HepG2 (cell line): ENCODE measurements around the gene B4GALT2. TPM values are rescaled to one million over a fixed set of nuclear protein-coding genes. Genes with fewer than 3 reads are reported as not detected.

Source experiments
- ATRX ChIP-seq: sonication (generic); formaldehyde crosslinking; IDR thresholded peaks from 2 replicates; pipeline ENCODE4 v1.4.0; 2020; ENCODE audit warnings: missing genetic modification reagents, borderline replicate concordance
- CHCHD3 ChIP-seq: sonication (generic); formaldehyde crosslinking; IDR thresholded peaks from 2 replicates; pipeline ENCODE4 v1.8.0; 2022; ENCODE audit warnings: mild to moderate bottlenecking, missing genetic modification reagents, moderate library complexity
- GABPB1 ChIP-seq: IDR thresholded peaks from 2 replicates; pipeline ENCODE4 v1.6.1; 2016; ENCODE audit warnings: mild to moderate bottlenecking, missing genetic modification reagents, moderate library complexity, missing compliant biosample characterization
- KDM3A ChIP-seq: IDR thresholded peaks from 2 replicates; pipeline ENCODE4 v1.6.1; 2018; ENCODE audit warnings: low read depth, missing compliant biosample characterization
- NFYB ChIP-seq: sonication (generic); formaldehyde crosslinking; IDR thresholded peaks from 2 replicates; pipeline ENCODE4 v1.4.0; 2020; ENCODE audit warnings: missing genetic modification reagents
- RBFOX2 ChIP-seq: fragments of 200-400 bp; formaldehyde crosslinking; IDR thresholded peaks from 2 replicates; pipeline ENCODE4 v1.6.1; 2017; ENCODE audit warnings: low read depth, mild to moderate bottlenecking, low read length
- RCOR2 ChIP-seq: IDR thresholded peaks from 2 replicates; pipeline ENCODE4 v1.6.1; 2016; ENCODE audit warnings: missing biosample characterization, missing genetic modification reagents
- SCMH1 ChIP-seq: sonication (generic); formaldehyde crosslinking; IDR thresholded peaks from 2 replicates; pipeline ENCODE4 v1.9.0; 2021; ENCODE audit warnings: missing genetic modification reagents, mild to moderate bottlenecking, borderline replicate concordance
- ZFP41 ChIP-seq: sonication (generic); formaldehyde crosslinking; IDR thresholded peaks from 2 replicates; pipeline ENCODE4 v1.4.0; 2020; ENCODE audit warnings: mild to moderate bottlenecking, missing genetic modification reagents, borderline replicate concordance
- ZNF33A ChIP-seq: sonication (generic); formaldehyde crosslinking; IDR thresholded peaks from 2 replicates; pipeline ENCODE4 v1.5.1; 2020; ENCODE audit warnings: missing genetic modification reagents, mild to moderate bottlenecking, moderate library complexity, borderline replicate concordance
- ZNF552 ChIP-seq: sonication (generic); formaldehyde crosslinking; IDR thresholded peaks from 2 replicates; pipeline ENCODE4 v1.9.0; 2022; ENCODE audit warnings: missing genetic modification reagents, mild to moderate bottlenecking, borderline replicate concordance
- polyA plus RNA-seq, 8 experiments: library from polyadenylated mRNA; depleted of rRNA in 3 of 8; stranded (reverse) in 7 of 8; unstranded in 1 of 8; fragments of >200 nt; fragmentation: Illumina TruSeq in 4 of 8; extraction: Trizol in 4 of 8; gene quantifications; 2 replicates each; pipeline versions ENCODE4 v1.2.1 to v1.2.3, GENCODE V29; 2011 to 2016; ENCODE audit warnings: low read depth in 4 of 8, missing spikeins in 1 of 8, mixed read lengths in 1 of 8; ENCODE audit not compliant: insufficient read depth in 1 of 8
- total RNA-seq, 5 experiments: library from RNA; depleted of rRNA; stranded (reverse); fragments of >200 nt; fragmentation: Illumina TruSeq; extraction: Trizol; gene quantifications; 2 replicates each; pipeline ENCODE4 v1.2.3, GENCODE V29; 2016; ENCODE audit warnings: low read depth in 1 of 5
- TF ChIP-seq, protein P1 (sequence below): sonication (generic); formaldehyde crosslinking; IDR thresholded peaks from 2 replicates; pipeline ENCODE4 v1.9.0; 2021; ENCODE audit warnings: missing genetic modification reagents, borderline replicate concordance
- TF ChIP-seq, protein P2 (sequence below): sonication (generic); formaldehyde crosslinking; IDR thresholded peaks from 2 replicates; pipeline ENCODE4 v1.9.0; 2022; ENCODE audit warnings: low read depth, missing genetic modification reagents
- TF ChIP-seq, protein P3 (sequence below): sonication (generic); formaldehyde crosslinking; IDR thresholded peaks from 2 replicates; pipeline ENCODE4 v1.5.0; 2020; ENCODE audit warnings: mild to moderate bottlenecking, missing genetic modification reagents, borderline replicate concordance
- TF ChIP-seq, protein P4 (sequence below): sonication (generic); formaldehyde crosslinking; IDR thresholded peaks from 2 replicates; pipeline ENCODE4 v1.8.1; 2022; ENCODE audit warnings: mild to moderate bottlenecking, missing genetic modification reagents

The B4GALT2 gene
- total and polyA plus RNA-seq, 2 of the 13 experiments (the other 11 are each of a cell fraction or from before 2014, with no cell fraction given), result 41.9 to 78.0 TPM

DNA sequence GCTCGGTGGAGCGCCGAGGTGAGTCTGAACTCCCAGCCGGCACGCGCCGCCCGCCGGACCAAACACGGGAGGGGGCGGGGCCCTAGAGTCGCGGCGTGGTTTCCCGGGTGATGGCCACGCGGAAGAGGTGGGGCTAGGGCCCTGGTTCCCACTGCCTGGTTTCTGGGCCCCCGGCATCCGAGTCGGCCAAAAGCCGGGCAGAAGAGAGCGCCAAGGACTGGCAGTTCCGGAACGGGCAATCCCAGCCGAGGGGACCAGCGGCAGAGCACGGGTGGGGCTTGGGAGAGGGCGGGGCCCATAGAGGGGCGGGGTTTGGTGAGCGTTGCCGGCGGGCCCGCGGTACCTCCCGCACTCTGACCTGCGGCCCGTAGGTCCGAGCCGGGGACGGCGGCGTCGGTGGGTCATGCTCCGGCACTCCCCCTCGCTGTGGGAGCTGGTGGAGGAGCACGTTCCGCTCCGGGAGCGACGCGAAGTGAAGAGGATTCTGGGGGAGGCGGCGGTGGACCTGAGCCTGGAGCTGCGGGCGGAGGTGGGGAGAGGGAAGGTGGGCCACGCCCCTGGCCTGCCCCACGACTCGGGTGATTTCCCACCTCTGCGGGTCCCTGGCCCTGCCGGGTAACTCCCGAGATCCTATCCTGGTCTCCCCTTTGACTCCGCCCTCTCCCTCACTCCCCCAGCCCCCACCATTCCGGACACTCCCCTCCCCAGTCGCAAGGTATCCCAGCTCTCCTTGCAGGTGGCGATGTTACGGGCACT, 12.6 kb downstream of the B4GALT2 start, which contains the start of gene CCDC24 (continued):
- no peak; the same call in 1 of the 2 replicates for TF ChIP-seq ZNF552 (CRISPR knock-in tag)
- no peak for TF ChIP-seq ZNF33A (CRISPR knock-in tag)
- TF ChIP-seq KDM3A (CRISPR knock-in tag), result no peak
- TF ChIP-seq GABPB1 (CRISPR knock-in tag), result peak; percentile 86
- TF ChIP-seq NFYB (CRISPR knock-in tag), result no peak
- no peak for TF ChIP-seq ATRX
- TF ChIP-seq, protein P1, sequence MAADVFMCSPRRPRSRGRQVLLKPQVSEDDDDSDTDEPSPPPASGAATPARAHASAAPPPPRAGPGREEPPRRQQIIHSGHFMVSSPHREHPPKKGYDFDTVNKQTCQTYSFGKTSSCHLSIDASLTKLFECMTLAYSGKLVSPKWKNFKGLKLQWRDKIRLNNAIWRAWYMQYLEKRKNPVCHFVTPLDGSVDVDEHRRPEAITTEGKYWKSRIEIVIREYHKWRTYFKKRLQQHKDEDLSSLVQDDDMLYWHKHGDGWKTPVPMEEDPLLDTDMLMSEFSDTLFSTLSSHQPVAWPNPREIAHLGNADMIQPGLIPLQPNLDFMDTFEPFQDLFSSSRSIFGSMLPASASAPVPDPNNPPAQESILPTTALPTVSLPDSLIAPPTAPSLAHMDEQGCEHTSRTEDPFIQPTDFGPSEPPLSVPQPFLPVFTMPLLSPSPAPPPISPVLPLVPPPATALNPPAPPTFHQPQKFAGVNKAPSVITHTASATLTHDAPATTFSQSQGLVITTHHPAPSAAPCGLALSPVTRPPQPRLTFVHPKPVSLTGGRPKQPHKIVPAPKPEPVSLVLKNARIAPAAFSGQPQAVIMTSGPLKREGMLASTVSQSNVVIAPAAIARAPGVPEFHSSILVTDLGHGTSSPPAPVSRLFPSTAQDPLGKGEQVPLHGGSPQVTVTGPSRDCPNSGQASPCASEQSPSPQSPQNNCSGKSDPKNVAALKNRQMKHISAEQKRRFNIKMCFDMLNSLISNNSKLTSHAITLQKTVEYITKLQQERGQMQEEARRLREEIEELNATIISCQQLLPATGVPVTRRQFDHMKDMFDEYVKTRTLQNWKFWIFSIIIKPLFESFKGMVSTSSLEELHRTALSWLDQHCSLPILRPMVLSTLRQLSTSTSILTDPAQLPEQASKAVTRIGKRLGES (CRISPR knock-in tag), result no peak
- peak; percentile 91 for TF ChIP-seq CHCHD3 (CRISPR knock-in tag)
- TF ChIP-seq, protein P2, sequence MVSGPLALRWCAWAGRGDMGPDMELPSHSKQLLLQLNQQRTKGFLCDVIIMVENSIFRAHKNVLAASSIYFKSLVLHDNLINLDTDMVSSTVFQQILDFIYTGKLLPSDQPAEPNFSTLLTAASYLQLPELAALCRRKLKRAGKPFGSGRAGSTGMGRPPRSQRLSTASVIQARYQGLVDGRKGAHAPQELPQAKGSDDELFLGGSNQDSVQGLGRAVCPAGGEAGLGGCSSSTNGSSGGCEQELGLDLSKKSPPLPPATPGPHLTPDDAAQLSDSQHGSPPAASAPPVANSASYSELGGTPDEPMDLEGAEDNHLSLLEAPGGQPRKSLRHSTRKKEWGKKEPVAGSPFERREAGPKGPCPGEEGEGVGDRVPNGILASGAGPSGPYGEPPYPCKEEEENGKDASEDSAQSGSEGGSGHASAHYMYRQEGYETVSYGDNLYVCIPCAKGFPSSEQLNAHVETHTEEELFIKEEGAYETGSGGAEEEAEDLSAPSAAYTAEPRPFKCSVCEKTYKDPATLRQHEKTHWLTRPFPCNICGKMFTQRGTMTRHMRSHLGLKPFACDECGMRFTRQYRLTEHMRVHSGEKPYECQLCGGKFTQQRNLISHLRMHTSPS (CRISPR knock-in tag), result no peak
- no peak; the same call in 1 of the 2 replicates for TF ChIP-seq RBFOX2
- TF ChIP-seq, protein P3, sequence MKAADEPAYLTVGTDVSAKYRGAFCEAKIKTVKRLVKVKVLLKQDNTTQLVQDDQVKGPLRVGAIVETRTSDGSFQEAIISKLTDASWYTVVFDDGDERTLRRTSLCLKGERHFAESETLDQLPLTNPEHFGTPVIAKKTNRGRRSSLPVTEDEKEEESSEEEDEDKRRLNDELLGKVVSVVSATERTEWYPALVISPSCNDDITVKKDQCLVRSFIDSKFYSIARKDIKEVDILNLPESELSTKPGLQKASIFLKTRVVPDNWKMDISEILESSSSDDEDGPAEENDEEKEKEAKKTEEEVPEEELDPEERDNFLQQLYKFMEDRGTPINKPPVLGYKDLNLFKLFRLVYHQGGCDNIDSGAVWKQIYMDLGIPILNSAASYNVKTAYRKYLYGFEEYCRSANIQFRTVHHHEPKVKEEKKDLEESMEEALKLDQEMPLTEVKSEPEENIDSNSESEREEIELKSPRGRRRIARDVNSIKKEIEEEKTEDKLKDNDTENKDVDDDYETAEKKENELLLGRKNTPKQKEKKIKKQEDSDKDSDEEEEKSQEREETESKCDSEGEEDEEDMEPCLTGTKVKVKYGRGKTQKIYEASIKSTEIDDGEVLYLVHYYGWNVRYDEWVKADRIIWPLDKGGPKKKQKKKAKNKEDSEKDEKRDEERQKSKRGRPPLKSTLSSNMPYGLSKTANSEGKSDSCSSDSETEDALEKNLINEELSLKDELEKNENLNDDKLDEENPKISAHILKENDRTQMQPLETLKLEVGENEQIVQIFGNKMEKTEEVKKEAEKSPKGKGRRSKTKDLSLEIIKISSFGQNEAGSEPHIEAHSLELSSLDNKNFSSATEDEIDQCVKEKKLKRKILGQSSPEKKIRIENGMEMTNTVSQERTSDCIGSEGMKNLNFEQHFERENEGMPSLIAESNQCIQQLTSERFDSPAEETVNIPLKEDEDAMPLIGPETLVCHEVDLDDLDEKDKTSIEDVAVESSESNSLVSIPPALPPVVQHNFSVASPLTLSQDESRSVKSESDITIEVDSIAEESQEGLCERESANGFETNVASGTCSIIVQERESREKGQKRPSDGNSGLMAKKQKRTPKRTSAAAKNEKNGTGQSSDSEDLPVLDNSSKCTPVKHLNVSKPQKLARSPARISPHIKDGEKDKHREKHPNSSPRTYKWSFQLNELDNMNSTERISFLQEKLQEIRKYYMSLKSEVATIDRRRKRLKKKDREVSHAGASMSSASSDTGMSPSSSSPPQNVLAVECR (CRISPR knock-in tag), result peak; percentile 91; the same call in 1 of the 2 replicates
- no peak for TF ChIP-seq RCOR2 (CRISPR knock-in tag)
- no peak for TF ChIP-seq ZFP41
- TF ChIP-seq SCMH1 (CRISPR knock-in tag), result no peak
- TF ChIP-seq, protein P4, sequence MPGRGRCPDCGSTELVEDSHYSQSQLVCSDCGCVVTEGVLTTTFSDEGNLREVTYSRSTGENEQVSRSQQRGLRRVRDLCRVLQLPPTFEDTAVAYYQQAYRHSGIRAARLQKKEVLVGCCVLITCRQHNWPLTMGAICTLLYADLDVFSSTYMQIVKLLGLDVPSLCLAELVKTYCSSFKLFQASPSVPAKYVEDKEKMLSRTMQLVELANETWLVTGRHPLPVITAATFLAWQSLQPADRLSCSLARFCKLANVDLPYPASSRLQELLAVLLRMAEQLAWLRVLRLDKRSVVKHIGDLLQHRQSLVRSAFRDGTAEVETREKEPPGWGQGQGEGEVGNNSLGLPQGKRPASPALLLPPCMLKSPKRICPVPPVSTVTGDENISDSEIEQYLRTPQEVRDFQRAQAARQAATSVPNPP (CRISPR knock-in tag), result no peak
